Measurements from ENCODE around the gene AUTS2.

DNA sequence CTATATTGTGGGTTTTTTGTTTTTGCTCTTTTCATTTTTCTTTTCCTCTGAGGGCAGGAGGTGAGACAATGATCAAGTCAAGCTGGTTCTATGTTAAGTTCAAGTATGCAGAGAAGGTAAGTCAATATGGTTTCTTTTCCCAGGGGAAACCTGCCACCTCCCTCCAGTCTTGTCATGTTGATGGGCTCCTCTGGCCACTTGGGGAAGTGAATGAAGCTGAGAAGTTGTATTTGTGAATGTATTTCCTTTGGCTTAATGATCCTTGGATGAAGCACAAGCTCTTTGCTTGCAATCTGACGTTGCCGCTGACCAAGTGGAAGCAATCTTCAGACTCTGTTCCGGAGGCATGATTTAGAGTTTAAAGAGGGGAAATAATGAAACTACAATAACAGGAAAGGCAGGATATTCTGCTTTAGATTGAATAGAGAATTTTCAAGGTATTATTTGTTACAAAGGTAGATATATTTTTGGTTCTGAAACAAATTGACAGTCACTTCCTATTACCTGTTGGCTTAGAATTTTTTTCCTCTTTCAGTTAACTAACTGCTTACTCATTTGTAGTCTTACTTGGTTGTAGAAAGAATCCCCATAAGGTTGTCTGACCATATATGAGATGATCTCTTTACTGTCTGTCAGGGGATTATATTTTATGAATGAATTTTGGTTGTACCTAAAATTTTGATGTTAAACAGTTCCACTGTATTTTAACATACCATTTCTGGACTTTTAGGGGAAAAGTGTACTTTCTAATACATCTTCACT lies 369.6 kb downstream of the AUTS2 start:
- no peak for TF ChIP-seq SREBF2 (IDR thresholded peaks at IDR 0.05; ENCODE audit: low read length)
- no peak for TF ChIP-seq CTCF (IDR thresholded peaks at IDR 0.05 in 2 of 3, conservative IDR thresholded peaks at IDR 0.05 in 1 of 3; ENCODE audit: control insufficient read depth in 2 of 3, extremely low read depth in 1 of 3, insufficient read depth in 1 of 3, low read depth in 3 of 3, low read length in 3 of 3)
- no peak for TF ChIP-seq POLR2A (IDR thresholded peaks at IDR 0.05; ENCODE audit: low read depth, low read length)
- no peak for TF ChIP-seq EGR1 (IDR thresholded peaks at IDR 0.05; ENCODE audit: borderline replicate concordance in 1 of 2, low read depth in 2 of 2, low read length in 2 of 2)
- TF ChIP-seq CREB1 (IDR thresholded peaks at IDR 0.05; ENCODE audit: low read depth), result no peak
- TF ChIP-seq POLR2AphosphoS5 (IDR thresholded peaks at IDR 0.05; ENCODE audit: low read length), result no peak
- TF ChIP-seq, protein P1, sequence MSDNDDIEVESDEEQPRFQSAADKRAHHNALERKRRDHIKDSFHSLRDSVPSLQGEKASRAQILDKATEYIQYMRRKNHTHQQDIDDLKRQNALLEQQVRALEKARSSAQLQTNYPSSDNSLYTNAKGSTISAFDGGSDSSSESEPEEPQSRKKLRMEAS (IDR thresholded peaks at IDR 0.05; ENCODE audit: low read depth, low read length), result no peak
- TF ChIP-seq STAT1 (conservative IDR thresholded peaks at IDR 0.05), result no peak
- no peak for TF ChIP-seq TAF1 (IDR thresholded peaks at IDR 0.05; ENCODE audit: borderline replicate concordance, low read depth, low read length)
- TF ChIP-seq EZH2 (IDR thresholded peaks at IDR 0.05; ENCODE audit: borderline replicate concordance, control insufficient read depth, low read depth, low read length), result no peak
- TF ChIP-seq USF1 (IDR thresholded peaks at IDR 0.05; ENCODE audit: borderline replicate concordance, extremely low read length, insufficient read depth, low read depth, low read length), result no peak

All from GM12878 (cell line).